IPS-11a (cell line): ENCODE data around the gene SLK.

Source experiments
- H3K4me3 ChIP-seq: one replicate; pipeline ENCODE4 v1.5.1; 2013; ENCODE audit warnings: low read depth, low read length, control low read depth

The SLK gene

GRCh38 chr10:104046651-104047050 is 79.7 kb downstream of the SLK start:
- no peak overlapping the region for H3K4me3 ChIP-seq

GRCh38 chr10:104049504-104050250 is 82.7 kb downstream of the SLK start:
- no peak overlapping the region for H3K4me3 ChIP-seq

GRCh38 chr10:104052431-104052830 is 85.5 kb downstream of the SLK start:
- H3K4me3 ChIP-seq, result no peak overlapping the region

- H3K4me3 ChIP-seq, result no peak overlapping the region
Measured at GRCh38 chr10:104053201-104053600, 86.3 kb downstream of the SLK start.

GRCh38 chr10:104054430-104054829 is 87.5 kb downstream of the SLK start:
- H3K4me3 ChIP-seq, result no peak overlapping the region

GRCh38 chr10:104056619-104057273 is 89.8 kb downstream of the SLK start:
- H3K4me3 ChIP-seq, result no peak overlapping the region

- H3K4me3 ChIP-seq, result no peak overlapping the region
Measured at GRCh38 chr10:104057717-104058116, 90.8 kb downstream of the SLK start.

- no peak overlapping the region for H3K4me3 ChIP-seq
Measured at GRCh38 chr10:104059364-104059763, 92.4 kb downstream of the SLK start.

GRCh38 chr10:104061196-104061595 is 94.3 kb downstream of the SLK start:
- no peak overlapping the region for H3K4me3 ChIP-seq

GRCh38 chr10:104065748-104066147 is 98.8 kb downstream of the SLK start:
- H3K4me3 ChIP-seq, result no peak overlapping the region

- no peak overlapping the region for H3K4me3 ChIP-seq
Measured at GRCh38 chr10:104066945-104067344, 100.0 kb downstream of the SLK start.

GRCh38 chr10:104067525-104067924 is 100.6 kb downstream of the SLK start:
- no peak overlapping the region for H3K4me3 ChIP-seq

- H3K4me3 ChIP-seq, result no peak overlapping the region
Measured at GRCh38 chr10:104069613-104070012, 102.7 kb downstream of the SLK start.

GRCh38 chr10:104072786-104073185 is 105.8 kb downstream of the SLK start:
- H3K4me3 ChIP-seq, result no peak overlapping the region

- H3K4me3 ChIP-seq, result no peak overlapping the region
Measured at GRCh38 chr10:104074505-104074904, 107.6 kb downstream of the SLK start.

- no peak overlapping the region for H3K4me3 ChIP-seq
Measured at GRCh38 chr10:104076743-104077160, 109.8 kb downstream of the SLK start.

GRCh38 chr10:104077247-104077646 is 110.3 kb downstream of the SLK start:
- no peak overlapping the region for H3K4me3 ChIP-seq

- no peak overlapping the region for H3K4me3 ChIP-seq
Measured at GRCh38 chr10:104077663-104078151, 110.8 kb downstream of the SLK start.
